Measurements from ENCODE around the gene CDKL5.

CDKL5 gene

DNA sequence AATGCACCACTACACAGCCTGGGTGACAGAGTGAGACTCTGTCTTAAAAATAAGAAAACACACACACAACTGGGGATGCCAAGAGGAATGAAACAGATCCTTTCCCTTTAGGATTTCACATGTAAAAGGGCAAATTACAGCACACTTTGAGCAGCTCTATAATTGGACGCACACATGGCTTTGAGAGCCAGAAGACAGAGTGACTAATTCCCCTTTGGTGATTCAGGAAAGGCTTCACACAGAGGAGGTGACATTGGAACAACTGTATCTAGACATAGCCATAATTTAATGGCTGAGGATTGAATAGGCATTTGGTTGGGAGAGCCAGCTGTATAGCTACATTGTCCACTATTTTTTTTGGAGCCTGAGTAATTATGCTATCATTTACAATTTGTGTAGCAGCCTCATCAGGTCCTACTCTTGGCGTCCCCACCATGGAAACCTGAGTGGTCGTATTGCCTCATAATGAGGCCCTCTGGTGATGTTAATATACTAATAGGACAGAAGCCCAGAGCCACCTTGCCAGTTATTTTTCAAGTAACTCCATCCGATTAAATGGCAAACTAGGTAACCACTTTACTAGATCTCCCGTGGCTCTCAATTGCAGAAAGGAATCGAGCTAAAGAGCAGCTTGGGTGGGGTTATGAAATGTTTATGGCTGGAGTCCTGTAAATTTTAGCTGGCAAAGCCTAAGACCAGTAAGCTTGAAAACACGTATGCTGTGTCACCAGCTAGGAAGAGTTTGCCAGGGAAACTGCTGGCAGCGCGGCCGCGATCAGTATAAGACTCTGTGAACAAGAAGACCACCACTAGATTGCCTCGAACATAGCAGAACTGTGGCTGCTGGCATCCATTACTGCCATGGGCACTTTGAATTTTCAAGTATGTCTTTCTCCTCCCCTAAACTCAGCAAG is 273.6 kb downstream of the CDKL5 start:
- H3K9ac ChIP-seq (ENCODE audit: low read length) = no peak overlapping the region
- peaks cover 6% of the 10 kb centered on the region for H3K27me3 ChIP-seq (replicated peaks; ENCODE audit: control insufficient read depth, insufficient read depth, low read length)
- peaks cover 5% of the 10 kb centered on the region for H3K9me3 ChIP-seq (ENCODE audit: control insufficient read depth, low read length)
- no peak for DNase-seq (ENCODE audit: low read depth)
- H3K4me1 ChIP-seq (ENCODE audit: control insufficient read depth, insufficient read depth, low read length) = no peaks in the 10 kb centered on the region
- no peak overlapping the region for H3K4me3 ChIP-seq (ENCODE audit: low read length)
- no peaks in the 10 kb centered on the region for H3K36me3 ChIP-seq (ENCODE audit: control insufficient read depth, insufficient read depth, low read length, severe bottlenecking)

DNA sequence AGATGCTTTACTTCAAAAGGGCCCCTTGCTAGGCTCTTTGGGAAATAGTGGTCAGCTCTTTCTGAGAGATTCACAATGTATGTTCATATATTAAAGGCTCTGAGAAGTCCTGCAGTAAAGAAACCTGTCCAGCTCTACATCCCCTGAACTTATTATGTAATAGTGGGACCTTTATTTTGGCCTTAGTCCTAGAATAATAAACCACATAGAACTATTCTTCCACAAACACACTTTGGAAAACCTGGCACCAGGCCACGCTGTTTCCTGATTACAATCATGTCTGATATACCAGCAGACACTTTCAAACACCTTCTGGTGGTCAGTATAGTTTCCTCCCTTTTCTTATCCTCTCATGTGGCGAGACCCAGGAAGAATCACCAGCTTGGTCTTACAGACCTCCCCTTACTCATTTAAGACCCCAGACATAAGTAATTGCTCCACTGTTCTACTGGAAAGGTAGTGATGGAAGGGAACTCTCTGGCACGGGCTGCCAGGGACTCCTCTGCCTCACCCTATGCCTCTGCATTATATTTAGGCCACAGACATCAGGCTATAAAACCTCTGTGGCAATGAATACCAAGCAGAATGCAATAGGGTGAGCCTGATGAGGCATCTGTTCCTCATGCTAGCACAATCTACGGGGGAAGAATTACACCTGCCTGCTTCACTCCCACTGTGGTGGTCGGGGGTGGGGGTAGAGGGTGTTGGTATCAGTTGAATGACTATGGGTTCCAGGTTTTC is 276.4 kb downstream of the CDKL5 start:
- Histone ChIP-seq H3K9me3 (ENCODE audit: control insufficient read depth, low read length) (no peaks in the 10 kb centered on the region), H3K4me1 (ENCODE audit: control insufficient read depth, insufficient read depth, low read length) (no peaks in the 10 kb centered on the region), H3K4me3 (ENCODE audit: low read length) (no peak overlapping the region), H3K27me3 (replicated peaks; ENCODE audit: control insufficient read depth, insufficient read depth, low read length) (peaks cover 6% of the 10 kb centered on the region), H3K9ac (ENCODE audit: low read length) (no peak overlapping the region), H3K36me3 (ENCODE audit: control insufficient read depth, insufficient read depth, low read length, severe bottlenecking) (no peaks in the 10 kb centered on the region)
- no peak for DNase-seq (ENCODE audit: low read depth)

DNA sequence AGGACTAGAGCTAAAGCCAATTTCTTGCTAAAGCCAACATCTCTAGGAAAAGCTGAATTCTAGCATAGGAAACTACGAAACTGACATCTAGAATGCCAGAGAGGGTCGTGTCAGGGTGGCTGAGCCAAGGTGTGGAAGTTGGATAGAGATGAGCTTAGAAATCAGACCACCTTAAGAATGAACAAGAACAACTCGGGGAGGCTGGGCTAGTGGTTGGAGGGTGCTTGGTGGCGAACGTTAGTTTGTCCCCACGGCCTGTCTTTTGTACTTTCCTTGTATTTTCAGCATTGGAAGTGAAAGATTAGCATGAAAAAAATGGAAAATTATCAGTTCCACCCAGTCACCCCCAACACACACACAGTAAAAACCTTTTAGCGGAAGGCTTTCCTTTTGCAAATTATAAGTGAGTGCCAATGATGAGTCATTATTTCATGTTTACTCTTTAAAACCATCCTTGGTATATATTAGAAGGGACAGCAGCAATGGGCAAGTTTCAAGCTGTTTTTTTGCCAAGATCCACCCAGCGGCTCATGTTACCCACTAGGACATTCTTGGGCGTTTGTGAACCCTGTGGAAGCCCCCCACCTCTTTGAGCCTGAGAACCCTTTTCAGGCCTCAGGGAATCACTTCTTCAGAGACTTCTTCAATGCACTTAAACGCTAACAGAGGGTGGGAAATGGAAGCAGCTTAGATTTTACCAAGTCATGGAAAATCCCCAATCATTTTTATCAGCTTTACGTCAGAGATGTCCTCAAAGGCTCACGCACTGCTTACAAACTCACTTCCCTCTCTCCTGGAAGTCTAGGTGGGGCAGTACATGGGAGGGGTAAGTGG is 277.2 kb downstream of the CDKL5 start:
- Histone ChIP-seq H3K4me1 (ENCODE audit: control insufficient read depth, insufficient read depth, low read length) (no peaks in the 10 kb centered on the region), H3K9me3 (ENCODE audit: control insufficient read depth, low read length) (peaks cover 3% of the 10 kb centered on the region), H3K9ac (ENCODE audit: low read length) (no peak overlapping the region), H3K4me3 (ENCODE audit: low read length) (no peak overlapping the region), H3K27me3 (replicated peaks; ENCODE audit: control insufficient read depth, insufficient read depth, low read length) (peaks cover 12% of the 10 kb centered on the region), H3K36me3 (ENCODE audit: control insufficient read depth, insufficient read depth, low read length, severe bottlenecking) (no peaks in the 10 kb centered on the region)
- DNase-seq (ENCODE audit: low read depth) = peak; percentile 75
